Transverse colon (tissue), 4 donors: ENCODE results near the gene SEBOX.
A peak's percentile ranks its signal among the peaks of the same experiment; 100 is the strongest.

ENCODE experiments used
- POLR2A ChIP-seq: fragments of 450-650 bp; IDR thresholded peaks from one replicate; pipeline ENCODE4 v1.6.1; 2016; ENCODE audit warnings: antibody characterized with exemption, mild to moderate bottlenecking, moderate library complexity
- POLR2AphosphoS5 ChIP-seq, 3 donors: sonication (generic); formaldehyde crosslinking; IDR thresholded peaks; one replicate each; pipeline ENCODE4 v1.6.1; 2016; ENCODE audit warnings: antibody characterized with exemption in 3 of 3
- TF ChIP-seq, protein P1 (sequence below), 5 experiments: fragments of 200-600 bp in 3 of 5; fragments of 450-650 bp in 2 of 5; sonication (generic) in 3 of 5; IDR thresholded peaks; 1 replicate in 2 of 5; 2 replicates in 3 of 5; pipeline ENCODE4 v1.5.1; 2016 to 2017; ENCODE audit warnings: antibody characterized with exemption in 5 of 5, inconsistent platforms in 3 of 5, mild to moderate bottlenecking in 2 of 5, moderate library complexity in 1 of 5

DNA sequence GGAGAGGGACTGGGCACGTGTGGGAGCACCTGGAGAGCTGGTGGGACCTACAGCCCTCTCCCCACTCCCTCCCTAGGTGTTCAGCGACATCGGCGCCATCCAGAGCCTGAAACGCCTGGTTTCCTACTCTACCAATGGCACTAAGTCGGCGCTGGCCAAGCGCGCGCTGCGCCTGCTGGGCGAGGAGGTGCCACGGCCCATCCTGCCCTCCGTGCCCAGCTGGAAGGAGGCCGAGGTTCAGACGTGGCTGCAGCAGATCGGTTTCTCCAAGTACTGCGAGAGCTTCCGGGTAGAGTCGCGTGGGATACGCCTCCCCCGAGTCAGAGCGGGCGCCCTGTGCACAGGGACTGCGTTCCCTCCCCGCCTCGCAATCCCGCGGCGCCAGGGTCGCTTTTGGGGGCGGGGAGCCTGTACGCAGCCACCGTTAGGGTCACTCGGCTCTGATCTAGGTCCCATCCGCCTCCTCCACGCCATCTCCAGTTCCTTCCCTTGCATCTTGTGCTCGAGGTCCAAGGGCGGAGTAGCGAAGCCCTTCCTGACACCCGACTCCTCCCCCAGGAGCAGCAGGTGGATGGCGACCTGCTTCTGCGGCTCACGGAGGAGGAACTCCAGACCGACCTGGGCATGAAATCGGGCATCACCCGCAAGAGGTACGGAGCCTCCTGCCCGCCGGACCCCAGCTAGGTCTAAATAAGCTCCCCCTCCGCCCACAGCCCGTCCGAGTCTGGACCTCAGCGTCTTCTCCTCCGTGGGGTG lies 19.5 kb upstream of the SEBOX start:
- peak in 2 of 3 donors; percentile 79 to 85 for TF ChIP-seq POLR2AphosphoS5 (IDR thresholded peaks at IDR 0.05)
- peak; percentile 73 for TF ChIP-seq POLR2A
- TF ChIP-seq, protein P1, sequence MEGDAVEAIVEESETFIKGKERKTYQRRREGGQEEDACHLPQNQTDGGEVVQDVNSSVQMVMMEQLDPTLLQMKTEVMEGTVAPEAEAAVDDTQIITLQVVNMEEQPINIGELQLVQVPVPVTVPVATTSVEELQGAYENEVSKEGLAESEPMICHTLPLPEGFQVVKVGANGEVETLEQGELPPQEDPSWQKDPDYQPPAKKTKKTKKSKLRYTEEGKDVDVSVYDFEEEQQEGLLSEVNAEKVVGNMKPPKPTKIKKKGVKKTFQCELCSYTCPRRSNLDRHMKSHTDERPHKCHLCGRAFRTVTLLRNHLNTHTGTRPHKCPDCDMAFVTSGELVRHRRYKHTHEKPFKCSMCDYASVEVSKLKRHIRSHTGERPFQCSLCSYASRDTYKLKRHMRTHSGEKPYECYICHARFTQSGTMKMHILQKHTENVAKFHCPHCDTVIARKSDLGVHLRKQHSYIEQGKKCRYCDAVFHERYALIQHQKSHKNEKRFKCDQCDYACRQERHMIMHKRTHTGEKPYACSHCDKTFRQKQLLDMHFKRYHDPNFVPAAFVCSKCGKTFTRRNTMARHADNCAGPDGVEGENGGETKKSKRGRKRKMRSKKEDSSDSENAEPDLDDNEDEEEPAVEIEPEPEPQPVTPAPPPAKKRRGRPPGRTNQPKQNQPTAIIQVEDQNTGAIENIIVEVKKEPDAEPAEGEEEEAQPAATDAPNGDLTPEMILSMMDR (IDR thresholded peaks at IDR 0.05), result peak in 1 of 5 experiments; percentile 3
